DOHH2 (cell line): ENCODE results near the gene BMP6.

Source experiments
- CTCF ChIP-seq: fragments of 200-600 bp; sonication (generic); IDR thresholded peaks from one replicate; pipeline ENCODE4 v1.5.1; 2014; ENCODE audit warnings: antibody characterized with exemption, mild to moderate bottlenecking, low read depth, low read length; ENCODE audit not compliant: poor library complexity, severe bottlenecking
- EZH2phosphoT487 ChIP-seq: fragments of 200-600 bp; sonication (generic); IDR thresholded peaks from 2 replicates; pipeline ENCODE4 v1.6.1; 2017; ENCODE audit warnings: borderline replicate concordance, mild to moderate bottlenecking, antibody characterized with exemption, low read length, moderate library complexity, mixed read lengths

DNA sequence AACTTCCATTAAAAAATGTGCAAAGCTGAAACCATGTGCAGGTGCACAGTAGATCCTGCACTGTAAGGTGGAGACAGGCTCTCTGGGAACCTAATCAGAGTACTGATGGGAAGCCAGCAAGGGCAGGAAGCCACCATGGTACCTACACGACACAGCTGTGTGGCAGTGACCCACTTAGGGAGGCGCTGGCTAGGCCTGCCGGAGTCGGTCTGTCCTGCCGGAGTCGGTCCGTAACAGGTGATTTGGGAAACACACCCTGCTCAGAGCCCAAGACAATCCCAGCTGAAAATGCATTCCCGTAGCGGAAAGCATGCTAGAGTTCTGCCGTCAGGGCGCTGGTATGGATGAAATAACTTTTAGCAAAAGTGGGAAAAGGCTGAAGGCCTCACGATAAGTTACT lies 167.4 kb downstream of the BMP6 start:
- TF ChIP-seq CTCF (no peak), EZH2phosphoT487 (no peak)
